Natural killer cell (primary cell): ENCODE data around the gene BLACAT1. TPM values are rescaled to one million over a fixed set of nuclear protein-coding genes. Genes with fewer than 3 reads are reported as not detected.

Experiments
- ATAC-seq, 3 donors: fragments of 150-1000 bp in 2 of 3; fragments of 200-7000 bp in 1 of 3; cut with Tn5 transposase; 1 replicate in 1 of 3; 2 replicates in 2 of 3; pipeline ENCODE4 v1.10.0; 2021; ENCODE audit warnings: mild to moderate bottlenecking in 2 of 3, moderate library complexity in 2 of 3
- DNase-seq, 2 donors: peaks; one replicate each; pipeline versions ENCODE4 v3.0.0 to v3.0.0-alpha.2; 2013 to 2021; ENCODE audit warnings: mixed read lengths in 1 of 2
- H3K27ac ChIP-seq: one replicate; pipeline ENCODE4 v1.5.1; 2013; ENCODE audit warnings: mild to moderate bottlenecking, low read length
- H3K27me3 ChIP-seq: one replicate; pipeline ENCODE4 v1.6.1; 2013; ENCODE audit warnings: low read length; ENCODE audit not compliant: control insufficient read depth, insufficient read depth
- H3K36me3 ChIP-seq: one replicate; pipeline ENCODE4 v1.6.1; 2013; ENCODE audit warnings: low read length; ENCODE audit not compliant: control insufficient read depth, insufficient read depth
- H3K4me1 ChIP-seq: one replicate; pipeline ENCODE4 v1.6.1; 2013; ENCODE audit warnings: low read length; ENCODE audit not compliant: control insufficient read depth, insufficient read depth
- H3K4me3 ChIP-seq: one replicate; pipeline ENCODE4 v1.5.1; 2013; ENCODE audit warnings: low read length
- H3K9me3 ChIP-seq: one replicate; pipeline ENCODE4 v1.6.1; 2013; ENCODE audit warnings: low read length; ENCODE audit not compliant: control insufficient read depth, insufficient read depth
- H3K27ac Mint-ChIP-seq, 2 donors: one replicate each; pipeline ENCODE4 v1.8.0; 2022; ENCODE audit warnings: mild to moderate bottlenecking in 2 of 2, mixed read lengths in 2 of 2, moderate library complexity in 1 of 2
- H3K27me3 Mint-ChIP-seq, 2 donors: one replicate each; pipeline ENCODE4 v1.8.0; 2022; ENCODE audit warnings: low read depth in 2 of 2, mixed read lengths in 2 of 2
- H3K36me3 Mint-ChIP-seq: one replicate; pipeline ENCODE4 v1.8.0; 2022; ENCODE audit warnings: mixed read lengths
- H3K4me1 Mint-ChIP-seq, 2 donors: one replicate each; pipeline ENCODE4 v1.8.0; 2022; ENCODE audit warnings: mixed read lengths in 2 of 2
- H3K4me3 Mint-ChIP-seq: one replicate; pipeline ENCODE4 v1.8.0; 2022; ENCODE audit warnings: mild to moderate bottlenecking, moderate library complexity, mixed read lengths
- H3K9me3 Mint-ChIP-seq, 2 donors: one replicate each; pipeline ENCODE4 v1.8.0; 2022; ENCODE audit warnings: mixed read lengths in 2 of 2
- WGBS: methylation state at CpG from one replicate; pipeline ENCODE4 v1.1.7; 2013; ENCODE audit warnings: missing lambda C conversion rate; ENCODE audit not compliant: insufficient coverage; 5-methylcytosine and 5-hydroxymethylcytosine counted together
- intact Hi-C: fragments of 100-400 bp; cut with micrococcal nuclease; formaldehyde crosslinking; loops from one replicate; pipeline ENCODE4 v1.14.2; 2022
- total RNA-seq, 4 donors: library from RNA; stranded (reverse); fragments of 120-200 nt in 1 of 4; gene quantifications; one replicate each; pipeline versions ENCODE4 v1.2.3 to v1.2.4, GENCODE V29; 2013 to 2022
- TF ChIP-seq, protein P1 (sequence below): fragments of 200-600 bp; IDR thresholded peaks from one replicate; pipeline ENCODE4 v1.8.0; 2022; ENCODE audit warnings: antibody characterized with exemption

The BLACAT1 gene
- total RNA-seq, 3 donors from 2014 or later (not counting 1 experiment from before 2014, with no cell fraction given), result 0.09 to 0.13 TPM; not detected in 1

DNA sequence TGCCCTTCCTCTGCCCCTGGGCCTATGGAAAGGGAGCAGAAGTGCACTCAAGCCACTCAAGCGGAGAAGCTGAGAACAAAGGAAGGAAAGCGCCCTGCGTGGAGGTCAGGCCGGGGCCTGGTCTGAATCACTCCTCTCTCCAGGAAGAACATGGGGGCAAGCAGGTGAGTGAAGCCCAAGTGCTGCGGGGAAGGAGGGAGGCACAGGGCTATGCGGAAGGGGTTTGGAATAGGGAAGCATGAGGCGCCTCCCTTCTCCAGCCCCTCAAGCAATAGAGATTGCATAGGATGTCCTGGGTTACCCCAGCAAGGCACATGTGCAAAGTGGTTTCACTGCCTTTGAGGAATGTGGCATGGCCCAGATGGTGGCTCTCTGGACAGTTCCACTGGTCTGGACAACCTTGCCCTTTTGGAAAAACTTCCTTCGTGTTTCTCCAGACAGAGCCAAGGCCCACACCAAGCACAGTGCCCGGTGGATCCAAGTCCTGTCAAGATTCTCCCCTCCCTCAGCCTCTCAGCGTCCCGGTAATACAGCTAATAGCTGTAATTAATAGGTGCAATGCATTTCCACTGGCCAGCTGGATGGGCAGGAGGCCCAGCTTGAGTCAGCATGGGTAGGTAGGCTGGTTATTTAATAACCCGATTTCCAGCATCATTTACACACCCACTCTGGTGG is 13.7 kb downstream of the BLACAT1 start:
- H3K27me3 ChIP-seq, result no peaks in the 10 kb centered on the region
- H3K27ac Mint-ChIP-seq, result peak overlapping the region in 1 of 2 donors; percentile 83
- no peaks in the 10 kb centered on the region for H3K9me3 ChIP-seq
- TF ChIP-seq, protein P1, sequence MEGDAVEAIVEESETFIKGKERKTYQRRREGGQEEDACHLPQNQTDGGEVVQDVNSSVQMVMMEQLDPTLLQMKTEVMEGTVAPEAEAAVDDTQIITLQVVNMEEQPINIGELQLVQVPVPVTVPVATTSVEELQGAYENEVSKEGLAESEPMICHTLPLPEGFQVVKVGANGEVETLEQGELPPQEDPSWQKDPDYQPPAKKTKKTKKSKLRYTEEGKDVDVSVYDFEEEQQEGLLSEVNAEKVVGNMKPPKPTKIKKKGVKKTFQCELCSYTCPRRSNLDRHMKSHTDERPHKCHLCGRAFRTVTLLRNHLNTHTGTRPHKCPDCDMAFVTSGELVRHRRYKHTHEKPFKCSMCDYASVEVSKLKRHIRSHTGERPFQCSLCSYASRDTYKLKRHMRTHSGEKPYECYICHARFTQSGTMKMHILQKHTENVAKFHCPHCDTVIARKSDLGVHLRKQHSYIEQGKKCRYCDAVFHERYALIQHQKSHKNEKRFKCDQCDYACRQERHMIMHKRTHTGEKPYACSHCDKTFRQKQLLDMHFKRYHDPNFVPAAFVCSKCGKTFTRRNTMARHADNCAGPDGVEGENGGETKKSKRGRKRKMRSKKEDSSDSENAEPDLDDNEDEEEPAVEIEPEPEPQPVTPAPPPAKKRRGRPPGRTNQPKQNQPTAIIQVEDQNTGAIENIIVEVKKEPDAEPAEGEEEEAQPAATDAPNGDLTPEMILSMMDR, result no peak
- peaks cover 52% of the 10 kb centered on the region for H3K4me1 ChIP-seq
- peaks cover 0 to 9% of the 10 kb centered on the region in 2 donors for H3K27me3 Mint-ChIP-seq
- WGBS, result 85% methylated on average over 11 of the region's 12 CpGs
- no peak overlapping the region for H3K27ac ChIP-seq
- DNase-seq (no peak), ATAC-seq (no peak)
- no peaks in the 10 kb centered on the region for H3K36me3 ChIP-seq
- H3K9me3 Mint-ChIP-seq, result no peaks in the 10 kb centered on the region
- no peak overlapping the region for H3K4me3 ChIP-seq
- intact Hi-C loops, result no loop called here
- no peaks in the 10 kb centered on the region for H3K36me3 Mint-ChIP-seq
- H3K4me1 Mint-ChIP-seq, result peaks cover 28 to 35% of the 10 kb centered on the region in 2 donors
- no peak overlapping the region for H3K4me3 Mint-ChIP-seq

DNA sequence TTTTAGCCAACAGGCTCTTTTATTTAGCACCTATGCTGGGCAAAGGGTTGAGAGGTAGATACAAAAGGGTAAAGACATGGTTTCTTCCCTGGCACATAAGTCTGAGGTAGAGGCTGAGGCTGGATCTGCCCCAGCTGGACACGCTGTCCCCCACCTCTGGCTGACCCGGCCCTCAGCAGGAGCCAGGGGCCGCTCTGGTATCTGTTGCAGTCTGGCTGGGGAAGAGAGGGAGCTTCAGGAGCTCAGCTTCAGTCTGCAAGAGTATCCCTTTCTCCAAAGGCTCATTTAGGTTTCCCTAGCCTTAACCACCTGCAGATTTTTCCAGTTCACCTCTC is 14.2 kb downstream of the BLACAT1 start:
- Mint-ChIP-seq H3K27me3 (peaks cover 0 to 9% of the 10 kb centered on the region in 2 donors), H3K36me3 (no peaks in the 10 kb centered on the region), H3K4me1 (peaks cover 32 to 40% of the 10 kb centered on the region in 2 donors), H3K4me3 (peak overlapping the region; percentile 69), H3K9me3 (no peaks in the 10 kb centered on the region), H3K27ac (peak overlapping the region; percentile 62 to 83)
- intact Hi-C loops, result no loop called here
- no peak overlapping the region for H3K27ac ChIP-seq
- H3K4me3 ChIP-seq, result no peak overlapping the region
- H3K36me3 ChIP-seq, result no peaks in the 10 kb centered on the region
- H3K9me3 ChIP-seq, result no peaks in the 10 kb centered on the region
- H3K4me1 ChIP-seq, result peaks cover 57% of the 10 kb centered on the region
- DNase-seq, result no peak
- no peaks in the 10 kb centered on the region for H3K27me3 ChIP-seq
- ATAC-seq, result no peak
- 92% methylated on average over 3 of the region's 3 CpGs for WGBS
- TF ChIP-seq, protein P1, result no peak

DNA sequence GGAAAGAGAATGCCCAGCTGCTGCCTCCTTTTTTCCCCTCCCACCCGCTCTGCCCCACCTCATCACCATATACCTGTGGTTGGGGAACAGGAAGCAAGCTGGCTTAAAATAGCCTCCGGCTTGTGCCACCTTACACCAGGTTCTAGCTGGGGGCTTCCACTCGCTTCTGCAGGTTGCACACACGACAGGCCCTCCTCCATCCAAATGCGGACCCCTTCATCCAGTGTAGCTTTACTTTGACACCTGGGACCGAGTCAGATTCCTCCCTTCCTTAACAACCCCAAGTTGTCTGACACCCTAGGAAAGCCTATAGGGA is 14.6 kb downstream of the BLACAT1 start:
- no peaks in the 10 kb centered on the region for H3K36me3 Mint-ChIP-seq
- H3K27ac Mint-ChIP-seq, result peak overlapping the region; percentile 62 to 83
- WGBS, result 15% methylated on average over 6 of the region's 6 CpGs
- no peaks in the 10 kb centered on the region for H3K36me3 ChIP-seq
- ATAC-seq, result no peak
- intact Hi-C loops, result no loop called here
- TF ChIP-seq, protein P1, result no peak
- H3K9me3 Mint-ChIP-seq, result no peaks in the 10 kb centered on the region
- peak overlapping the region; percentile 63 for H3K27ac ChIP-seq
- H3K4me3 ChIP-seq, result peak overlapping the region; percentile 17
- H3K27me3 Mint-ChIP-seq, result peaks cover 2 to 9% of the 10 kb centered on the region in 2 donors
- H3K4me1 ChIP-seq, result peaks cover 61% of the 10 kb centered on the region
- peaks cover 32 to 41% of the 10 kb centered on the region in 2 donors for H3K4me1 Mint-ChIP-seq
- H3K9me3 ChIP-seq, result no peaks in the 10 kb centered on the region
- no peaks in the 10 kb centered on the region for H3K27me3 ChIP-seq
- no peak for DNase-seq
- peak overlapping the region; percentile 83 for H3K4me3 Mint-ChIP-seq
